Measurements from ENCODE around the gene PIK3R2. TPM values are rescaled to one million over a fixed set of nuclear protein-coding genes. Genes with fewer than 3 reads are reported as not detected.

The PIK3R2 gene
- total RNA-seq, 1 donor from 2014 or later: 24.8 TPM

DNA sequence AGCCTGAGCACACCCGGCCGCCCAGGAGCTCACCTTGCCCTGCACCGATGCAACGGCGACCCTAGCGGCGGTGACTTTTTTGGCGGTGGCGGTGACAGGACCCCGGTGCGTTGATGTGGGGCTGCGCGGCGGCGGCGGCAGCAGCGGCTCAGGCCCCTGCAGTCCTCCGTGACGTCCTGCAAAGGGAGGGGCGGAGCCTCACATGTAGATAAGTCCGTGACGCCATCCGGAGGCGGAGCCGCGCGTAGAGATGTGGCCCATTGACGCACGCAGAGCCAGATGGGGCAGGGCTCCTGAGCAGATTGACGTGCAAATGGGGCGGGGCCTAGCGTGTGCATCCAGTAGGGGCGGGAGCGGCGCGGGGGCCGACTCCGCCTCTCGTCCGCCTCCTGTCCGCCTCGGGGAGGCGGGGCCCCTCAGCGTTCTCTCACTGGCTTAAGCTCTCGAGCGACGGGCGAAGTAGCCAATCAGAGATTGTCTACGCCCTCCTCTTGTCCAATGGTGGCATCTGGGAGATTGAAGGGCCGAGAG is 51.0 kb downstream of the PIK3R2 start, which contains the start of gene RAB3A:
TSS of gene RAB3A (minus strand) at position 180 of the 531 bp plus-strand sequence. CDS start 1,302 bp downstream, outside the sequence.
- Histone ChIP-seq H3K36me3 (peaks cover 0 to 7% of the 10 kb centered on the region in 2 donors), H3K27ac (peak within 1 kb of the TSS; percentile 100), H3K9me3 (no peaks in the 10 kb centered on the region), H3K4me1 (peaks cover 25% of the 10 kb centered on the region), H3K27me3 (no peaks in the 10 kb centered on the region), H3K4me3 (peak within 1 kb of the TSS; percentile 64 to 87)
- DNase-seq (ENCODE audit: extremely low spot score in 2 of 2): peak; percentile 100
- peak in 1 of 2 donors; percentile 60 for TF ChIP-seq POLR2A (IDR thresholded peaks at IDR 0.05)
- TF ChIP-seq, protein P1, sequence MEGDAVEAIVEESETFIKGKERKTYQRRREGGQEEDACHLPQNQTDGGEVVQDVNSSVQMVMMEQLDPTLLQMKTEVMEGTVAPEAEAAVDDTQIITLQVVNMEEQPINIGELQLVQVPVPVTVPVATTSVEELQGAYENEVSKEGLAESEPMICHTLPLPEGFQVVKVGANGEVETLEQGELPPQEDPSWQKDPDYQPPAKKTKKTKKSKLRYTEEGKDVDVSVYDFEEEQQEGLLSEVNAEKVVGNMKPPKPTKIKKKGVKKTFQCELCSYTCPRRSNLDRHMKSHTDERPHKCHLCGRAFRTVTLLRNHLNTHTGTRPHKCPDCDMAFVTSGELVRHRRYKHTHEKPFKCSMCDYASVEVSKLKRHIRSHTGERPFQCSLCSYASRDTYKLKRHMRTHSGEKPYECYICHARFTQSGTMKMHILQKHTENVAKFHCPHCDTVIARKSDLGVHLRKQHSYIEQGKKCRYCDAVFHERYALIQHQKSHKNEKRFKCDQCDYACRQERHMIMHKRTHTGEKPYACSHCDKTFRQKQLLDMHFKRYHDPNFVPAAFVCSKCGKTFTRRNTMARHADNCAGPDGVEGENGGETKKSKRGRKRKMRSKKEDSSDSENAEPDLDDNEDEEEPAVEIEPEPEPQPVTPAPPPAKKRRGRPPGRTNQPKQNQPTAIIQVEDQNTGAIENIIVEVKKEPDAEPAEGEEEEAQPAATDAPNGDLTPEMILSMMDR (IDR thresholded peaks at IDR 0.05): peak in 1 of 3 experiments; percentile 13
- peak; percentile 90 to 97 for TF ChIP-seq POLR2AphosphoS5 (IDR thresholded peaks at IDR 0.05; ENCODE audit: insufficient read depth in 1 of 2, low read depth in 1 of 2)
- intact Hi-C loops (cut with DNase I): loop anchor here (10.0 kb wide), 1 partner anchor 51 kb away; a partner anchor contains a TSS

DNA sequence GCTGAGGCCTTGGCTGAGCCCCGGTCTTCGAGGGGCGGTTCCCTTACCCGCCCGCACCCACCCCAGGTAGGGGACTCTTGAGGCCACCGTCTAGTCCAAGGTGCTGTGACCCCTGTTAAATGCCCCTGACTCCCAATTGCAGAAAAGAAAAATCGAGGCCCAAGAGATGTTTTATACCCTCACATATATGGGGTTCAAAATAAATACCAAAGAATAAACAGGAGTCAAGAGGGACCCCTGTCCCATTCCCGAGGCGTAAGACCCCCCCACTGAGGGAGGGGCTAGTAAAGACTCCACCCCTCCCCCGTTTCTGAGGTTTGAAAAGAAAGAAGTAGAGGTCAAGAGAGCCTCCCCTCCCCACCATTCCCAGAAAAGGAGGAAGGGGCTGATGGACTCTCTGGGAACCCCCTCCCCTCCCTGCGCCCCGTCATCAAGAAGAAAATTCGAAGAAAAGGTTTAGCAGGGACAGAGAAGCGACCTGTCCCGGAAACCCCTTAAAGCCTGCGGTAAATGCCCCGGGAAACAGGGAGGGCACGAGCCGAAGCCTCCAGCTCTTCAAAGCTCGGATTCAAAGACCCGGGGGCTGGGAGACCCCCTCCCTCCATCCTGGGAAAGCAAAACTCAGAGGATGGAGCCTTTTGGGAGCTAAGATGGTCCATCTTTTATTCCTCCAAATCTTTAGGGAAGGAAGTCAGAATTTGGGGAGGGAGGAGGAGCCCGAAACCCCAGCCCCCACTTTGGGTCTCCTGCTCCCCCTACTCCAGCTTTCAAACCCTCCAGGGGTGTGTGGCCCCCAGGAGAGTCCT is 51.6 kb downstream of the PIK3R2 start:
- H3K36me3 ChIP-seq: peaks cover 0 to under 1% of the 10 kb centered on the region in 2 donors
- H3K4me3 ChIP-seq: peak overlapping the region; percentile 53 to 64
- intact Hi-C loops (cut with DNase I): loop anchor here (10.0 kb wide), 1 partner anchor 50 kb away; a partner anchor contains a TSS
- H3K27ac ChIP-seq: peak overlapping the region; percentile 100
- peaks cover 25% of the 10 kb centered on the region for H3K4me1 ChIP-seq
- TF ChIP-seq, protein P1 (IDR thresholded peaks at IDR 0.05): peak in 1 of 3 experiments; percentile 19
- TF ChIP-seq POLR2A (IDR thresholded peaks at IDR 0.05) (peak in 1 of 2 donors; percentile 46), POLR2AphosphoS5 (IDR thresholded peaks at IDR 0.05; ENCODE audit: insufficient read depth in 1 of 2, low read depth in 1 of 2) (peak in 1 of 2 donors; percentile 73)
- no peak for DNase-seq (ENCODE audit: extremely low spot score in 2 of 2)
- no peaks in the 10 kb centered on the region for H3K9me3 ChIP-seq
- no peaks in the 10 kb centered on the region for H3K27me3 ChIP-seq

DNA sequence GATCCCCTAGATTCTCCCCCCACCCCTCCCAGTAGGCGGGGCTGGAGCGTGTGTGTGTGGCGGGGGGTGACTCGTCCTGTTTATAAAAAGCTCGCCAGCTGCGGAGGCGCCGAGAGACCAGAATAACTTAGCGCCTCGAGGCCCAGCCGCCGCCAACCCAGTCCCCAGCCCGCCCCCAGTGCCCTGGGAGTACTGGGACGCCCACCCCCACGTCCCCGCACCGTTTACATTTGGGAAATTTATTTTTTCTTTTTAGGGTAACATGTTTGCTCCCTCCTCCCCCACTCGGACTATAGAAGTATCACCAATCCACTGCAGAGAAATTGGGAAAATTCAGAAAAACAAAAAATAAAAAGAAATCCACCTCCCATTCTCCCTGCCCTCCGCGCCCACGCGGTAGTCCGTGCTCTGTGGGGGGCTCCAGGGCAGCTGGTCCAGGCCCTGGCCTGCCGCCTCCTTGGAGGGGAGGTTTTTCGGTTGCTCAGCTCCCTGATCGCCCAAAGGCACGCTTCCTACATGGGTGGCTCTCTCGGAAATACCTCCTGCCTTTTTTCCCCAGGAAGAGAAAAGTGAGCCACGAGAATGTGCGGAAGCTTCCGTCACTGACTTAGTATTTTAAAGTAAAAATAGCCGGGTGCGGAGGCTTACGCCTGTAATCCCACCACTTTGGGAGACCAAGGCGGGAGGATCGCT is 52.4 kb downstream of the PIK3R2 start:
- DNase-seq (ENCODE audit: extremely low spot score in 2 of 2): no peak
- TF ChIP-seq, protein P1 (IDR thresholded peaks at IDR 0.05): no peak
- TF ChIP-seq POLR2A (IDR thresholded peaks at IDR 0.05) (peak in 1 of 2 donors; percentile 42), POLR2AphosphoS5 (IDR thresholded peaks at IDR 0.05; ENCODE audit: insufficient read depth in 1 of 2, low read depth in 1 of 2) (peak; percentile 49 to 52)
- peak overlapping the region; percentile 100 for H3K27ac ChIP-seq
- H3K9me3 ChIP-seq: no peaks in the 10 kb centered on the region
- no peaks in the 10 kb centered on the region for H3K36me3 ChIP-seq
- no peaks in the 10 kb centered on the region for H3K27me3 ChIP-seq
- H3K4me3 ChIP-seq: peak overlapping the region; percentile 53 to 64
- intact Hi-C loops (cut with DNase I): loop anchor here (10.0 kb wide), 1 partner anchor 49 kb away; a partner anchor contains a TSS
- peaks cover 25% of the 10 kb centered on the region for H3K4me1 ChIP-seq

DNA sequence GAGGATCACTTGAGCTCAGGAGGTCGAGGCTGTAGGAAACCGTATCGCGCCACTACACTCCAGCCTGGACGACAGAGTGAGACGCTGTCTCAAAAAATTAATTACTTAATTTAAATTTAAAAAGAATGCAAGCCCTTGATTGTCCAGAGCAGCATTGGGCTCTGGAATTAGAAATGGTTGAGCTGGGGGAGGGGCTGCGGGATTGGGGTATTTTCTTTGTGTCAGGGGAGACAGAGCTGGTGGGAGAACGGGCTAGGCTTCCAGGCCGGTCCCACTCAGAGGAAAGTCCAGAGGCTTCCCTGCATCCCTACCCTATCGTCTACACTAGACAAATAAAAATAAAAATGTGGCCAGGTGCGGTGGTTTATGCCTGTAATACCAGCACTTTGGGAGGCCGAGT is 53.1 kb downstream of the PIK3R2 start:
- peak overlapping the region in 1 of 2 donors; percentile 53 for H3K4me3 ChIP-seq
- intact Hi-C loops (cut with DNase I): loop anchor here (10.0 kb wide), 1 partner anchor 49 kb away; a partner anchor contains a TSS

More for the DNA sequence above, 53.1 kb downstream of the PIK3R2 start:
- DNase-seq (ENCODE audit: extremely low spot score in 2 of 2): no peak
- Histone ChIP-seq H3K9me3 (no peaks in the 10 kb centered on the region), H3K36me3 (no peaks in the 10 kb centered on the region), H3K4me1 (peaks cover 25% of the 10 kb centered on the region), H3K27ac (peak overlapping the region; percentile 100), H3K27me3 (no peaks in the 10 kb centered on the region)
- TF ChIP-seq POLR2A (IDR thresholded peaks at IDR 0.05) (no peak), POLR2AphosphoS5 (IDR thresholded peaks at IDR 0.05; ENCODE audit: insufficient read depth in 1 of 2, low read depth in 1 of 2) (no peak)
- TF ChIP-seq, protein P1 (IDR thresholded peaks at IDR 0.05): no peak
